ENCODE measurements around the gene AKR7A2. TPM values are rescaled to one million over a fixed set of nuclear protein-coding genes. Genes with fewer than 3 reads are reported as not detected.

The AKR7A2 gene
- total and polyA plus RNA-seq, 2 experiments from 2014 or later, result 20.8 to 53.6 TPM

- H3K27me3 ChIP-seq (ENCODE audit: insufficient read depth), result peaks cover 10% of the 10 kb centered on the region
- H3K79me2 ChIP-seq (replicated peaks; ENCODE audit: insufficient read depth), result no peaks in the 10 kb centered on the region; the same call in 1 of the 2 replicates
- no peaks in the 10 kb centered on the region for H3F3A ChIP-seq (replicated peaks; ENCODE audit: low read depth)
Measured at GRCh38 chr1:19310061-19310460, 1.9 kb downstream of the AKR7A2 start.

More at GRCh38 chr1:19310061-19310460, 1.9 kb downstream of the AKR7A2 start:
- no peaks in the 10 kb centered on the region for H3K36me3 ChIP-seq (ENCODE audit: insufficient read depth)
- Mint-ChIP-seq H3K9me3 (no peaks in the 10 kb centered on the region), H3K4me3 (no peak overlapping the region), H3K27ac (no peak overlapping the region), H3K36me3 (ENCODE audit: low read depth) (peaks cover 28% of the 10 kb centered on the region), H3K27me3 (ENCODE audit: insufficient read depth, low read depth, poor library complexity) (peaks cover 6% of the 10 kb centered on the region), H3K4me1 (peaks cover 13% of the 10 kb centered on the region)
- no peak overlapping the region for H2AFZ ChIP-seq
- H3K9me2 ChIP-seq (ENCODE audit: insufficient read depth), result no peaks in the 10 kb centered on the region
- 0 out of 2 replicates have a peak, but pooled peaks cover 8% of the 10 kb centered on the region for H3K4me1 ChIP-seq (ENCODE audit: insufficient read depth)
- no peak for ATAC-seq
- H4K20me1 ChIP-seq (replicated peaks; ENCODE audit: insufficient read depth), result peaks cover 3% of the 10 kb centered on the region; the same call in 1 of the 2 replicates
- no peak overlapping the region for H3K4me3 ChIP-seq
- TF ChIP-seq JUNB (IDR thresholded peaks at IDR 0.05; ENCODE audit: unreplicated experiment), result no peak
- TF ChIP-seq ZNF331 (CRISPR knock-in tag; IDR thresholded peaks at IDR 0.05; ENCODE audit: low read depth), result no peak
- no peak for TF ChIP-seq REST (IDR thresholded peaks at IDR 0.05; ENCODE audit: unreplicated experiment)
- TF ChIP-seq CTCF (conservative IDR thresholded peaks at IDR 0.05; ENCODE audit: low read depth in 2 of 2), result no peak
- no peak for DNase-seq (ENCODE audit: low spot score)
- no peak overlapping the region for H3K27ac ChIP-seq (ENCODE audit: low read depth)
- H3K4me2 ChIP-seq, result no peak overlapping the region
